ACC112 (cell line): ENCODE data around the gene LMF1.
A peak's percentile ranks its signal among the peaks of the same experiment; 100 is the strongest.

Experiments
- H2AFZ ChIP-seq: fragments of 200-600 bp; sonication (generic); one replicate; pipeline ENCODE4 v1.6.0; 2017; ENCODE audit warnings: antibody characterized with exemption, low read length; ENCODE audit not compliant: unreplicated experiment
- H3K27ac ChIP-seq: fragments of 200-600 bp; sonication (generic); 2 replicates; pipeline ENCODE4 v1.5.1; 2014; ENCODE audit warnings: low read depth, mild to moderate bottlenecking, antibody characterized with exemption, low read length, moderate library complexity
- H3K27me3 ChIP-seq: fragments of 200-600 bp; sonication (generic); 2 replicates; pipeline ENCODE4 v1.6.1; 2014; ENCODE audit warnings: mild to moderate bottlenecking, antibody characterized with exemption, low read length, moderate library complexity, mixed read lengths; ENCODE audit not compliant: insufficient read depth
- H3K36me3 ChIP-seq: fragments of 200-600 bp; sonication (generic); 2 replicates; pipeline ENCODE4 v1.6.1; 2016; ENCODE audit warnings: mild to moderate bottlenecking, antibody characterized with exemption, low read length, moderate library complexity, mixed read lengths; ENCODE audit not compliant: insufficient read depth
- H3K4me1 ChIP-seq: fragments of 200-600 bp; sonication (generic); one replicate; pipeline ENCODE4 v1.6.1; 2016; ENCODE audit warnings: low read length, mixed read lengths; ENCODE audit not compliant: insufficient read depth, unreplicated experiment, control insufficient read depth
- H3K4me3 ChIP-seq: fragments of 200-600 bp; sonication (generic); 2 replicates; pipeline ENCODE4 v1.5.1; 2014; ENCODE audit warnings: mild to moderate bottlenecking, low read depth, low read length
- H3K79me2 ChIP-seq: fragments of 200-600 bp; sonication (generic); one replicate; pipeline ENCODE4 v1.6.0; 2016; ENCODE audit warnings: low read length; ENCODE audit not compliant: control insufficient read depth, unreplicated experiment, insufficient read depth

The LMF1 gene

GRCh38 chr16:970386-970765 lies 408 bp downstream of the LMF1 start:
- H3K79me2 ChIP-seq = peaks cover 9% of the 10 kb centered on the region
- peaks cover 25% of the 10 kb centered on the region; the same call in 1 of the 2 replicates for H3K36me3 ChIP-seq
- H3K27me3 ChIP-seq = no peaks in the 10 kb centered on the region
- peak overlapping the region; percentile 28; the same call in 1 of the 2 replicates for H3K27ac ChIP-seq
- peak overlapping the region; percentile 19 for H2AFZ ChIP-seq
- H3K4me1 ChIP-seq = peaks cover 7% of the 10 kb centered on the region
- H3K4me3 ChIP-seq = peak overlapping the region; percentile 83

GRCh38 chr16:969508-970385 lies 1.0 kb downstream of the LMF1 start:
- peaks cover 9% of the 10 kb centered on the region for H3K79me2 ChIP-seq
- peak overlapping the region; percentile 19 for H2AFZ ChIP-seq
- peaks cover 25% of the 10 kb centered on the region; the same call in 1 of the 2 replicates for H3K36me3 ChIP-seq
- peak overlapping the region; percentile 83 for H3K4me3 ChIP-seq
- H3K4me1 ChIP-seq = peaks cover 7% of the 10 kb centered on the region
- no peaks in the 10 kb centered on the region for H3K27me3 ChIP-seq
- H3K27ac ChIP-seq = no peak overlapping the region

- Histone ChIP-seq H3K27ac (no peak overlapping the region), H3K36me3 (peaks cover 25% of the 10 kb centered on the region; the same call in 1 of the 2 replicates), H3K27me3 (no peaks in the 10 kb centered on the region), H2AFZ (no peak overlapping the region), H3K4me1 (peaks cover 11% of the 10 kb centered on the region), H3K4me3 (no peak overlapping the region), H3K79me2 (peaks cover 9% of the 10 kb centered on the region)
Measured at GRCh38 chr16:968620-969019, 2.2 kb downstream of the LMF1 start.

GRCh38 chr16:967546-968295 lies 3.1 kb downstream of the LMF1 start:
- Histone ChIP-seq H3K4me3 (no peak overlapping the region), H3K27ac (no peak overlapping the region), H3K27me3 (no peaks in the 10 kb centered on the region), H3K4me1 (peaks cover 11% of the 10 kb centered on the region), H2AFZ (no peak overlapping the region), H3K36me3 (peaks cover 25% of the 10 kb centered on the region; the same call in 1 of the 2 replicates), H3K79me2 (peaks cover 9% of the 10 kb centered on the region)

GRCh38 chr16:967077-967541 lies 3.7 kb downstream of the LMF1 start:
- Histone ChIP-seq H3K4me3 (no peak overlapping the region), H3K27ac (no peak overlapping the region), H3K4me1 (peaks cover 11% of the 10 kb centered on the region), H3K36me3 (peaks cover 25% of the 10 kb centered on the region; the same call in 1 of the 2 replicates), H3K27me3 (no peaks in the 10 kb centered on the region), H3K79me2 (peaks cover 9% of the 10 kb centered on the region), H2AFZ (no peak overlapping the region)

GRCh38 chr16:966505-966904 lies 4.3 kb downstream of the LMF1 start:
- Histone ChIP-seq H3K27ac (no peak overlapping the region), H3K4me3 (no peak overlapping the region), H3K27me3 (no peaks in the 10 kb centered on the region), H3K4me1 (peaks cover 11% of the 10 kb centered on the region), H2AFZ (no peak overlapping the region), H3K79me2 (peaks cover 9% of the 10 kb centered on the region), H3K36me3 (peaks cover 25% of the 10 kb centered on the region; the same call in 1 of the 2 replicates)

- H3K79me2 ChIP-seq = peaks cover 9% of the 10 kb centered on the region
Measured at GRCh38 chr16:966035-966434, 4.7 kb downstream of the LMF1 start.

GRCh38 chr16:965487-965886 lies 5.3 kb downstream of the LMF1 start:
- Histone ChIP-seq H3K27me3 (no peaks in the 10 kb centered on the region), H3K79me2 (peaks cover 9% of the 10 kb centered on the region), H3K4me3 (no peak overlapping the region), H2AFZ (no peak overlapping the region), H3K36me3 (peaks cover 25% of the 10 kb centered on the region; the same call in 1 of the 2 replicates), H3K4me1 (peaks cover 11% of the 10 kb centered on the region), H3K27ac (no peak overlapping the region)

More at GRCh38 chr16:966035-966434, 4.7 kb downstream of the LMF1 start:
- Histone ChIP-seq H3K4me3 (no peak overlapping the region), H2AFZ (no peak overlapping the region), H3K27ac (no peak overlapping the region), H3K4me1 (peaks cover 11% of the 10 kb centered on the region), H3K27me3 (no peaks in the 10 kb centered on the region), H3K36me3 (peaks cover 25% of the 10 kb centered on the region; the same call in 1 of the 2 replicates)

- peaks cover 11% of the 10 kb centered on the region for H3K4me1 ChIP-seq
- peaks cover 25% of the 10 kb centered on the region; the same call in 1 of the 2 replicates for H3K36me3 ChIP-seq
- H3K27me3 ChIP-seq = no peaks in the 10 kb centered on the region
- H3K27ac ChIP-seq = no peak overlapping the region
- peaks cover 9% of the 10 kb centered on the region for H3K79me2 ChIP-seq
- H2AFZ ChIP-seq = no peak overlapping the region
- no peak overlapping the region for H3K4me3 ChIP-seq
Measured at GRCh38 chr16:965036-965395, 5.8 kb downstream of the LMF1 start.

GRCh38 chr16:964356-965035 lies 6.3 kb downstream of the LMF1 start:
- Histone ChIP-seq H3K79me2 (peaks cover 5% of the 10 kb centered on the region), H3K36me3 (peaks cover 25% of the 10 kb centered on the region; the same call in 1 of the 2 replicates), H2AFZ (no peak overlapping the region), H3K4me1 (peaks cover 7% of the 10 kb centered on the region), H3K27ac (no peak overlapping the region), H3K4me3 (peak overlapping the region; percentile 59; the same call in 1 of the 2 replicates), H3K27me3 (no peaks in the 10 kb centered on the region)
